ENCODE results near the gene ALOXE3. TPM values are rescaled to one million over a fixed set of nuclear protein-coding genes. Genes with fewer than 3 reads are reported as not detected.
A peak's percentile ranks its signal among the peaks of the same experiment; 100 is the strongest.
"Not testable (repeated sequence)": the region's sequence is repeated elsewhere in the genome, so short reads cannot be mapped to it uniquely, and the experiment has no call there.

Gene ALOXE3
- total RNA-seq, 4 donors from 2014 or later = not detected

- in situ Hi-C loops (cut with MboI; ENCODE audit: low sequenced_read_pairs in 4 of 4) (no loop called here), intact Hi-C loops (cut with DNase I; ENCODE audit: low total_unique reads) (loop anchor here (5.0 kb wide), 1 partner anchor 53 kb away; the partner anchor contains the start of gene ALOXE3)
- peaks cover 8% of the 10 kb centered on the region in 2 donors for H3K4me1 ChIP-seq
- no peak overlapping the region for H3K4me3 ChIP-seq
- H3K9me3 ChIP-seq = no peaks in the 10 kb centered on the region
- peaks cover 40 to 52% (median 44%) of the 10 kb centered on the region in 3 donors for H3K27me3 ChIP-seq
- DNase-seq (no peak), ATAC-seq (no peak)
- no peaks in the 10 kb centered on the region for H3K36me3 ChIP-seq
- no peak for TF ChIP-seq POLR2A (IDR thresholded peaks at IDR 0.05)
- no peak for TF ChIP-seq CTCF (IDR thresholded peaks at IDR 0.05 in 4 of 5, conservative IDR thresholded peaks at IDR 0.05 in 1 of 5)
- H3K27ac ChIP-seq = no peak overlapping the region
Observed at GRCh38 chr17:8063761-8064534, 54.4 kb downstream of the ALOXE3 start.

DNA sequence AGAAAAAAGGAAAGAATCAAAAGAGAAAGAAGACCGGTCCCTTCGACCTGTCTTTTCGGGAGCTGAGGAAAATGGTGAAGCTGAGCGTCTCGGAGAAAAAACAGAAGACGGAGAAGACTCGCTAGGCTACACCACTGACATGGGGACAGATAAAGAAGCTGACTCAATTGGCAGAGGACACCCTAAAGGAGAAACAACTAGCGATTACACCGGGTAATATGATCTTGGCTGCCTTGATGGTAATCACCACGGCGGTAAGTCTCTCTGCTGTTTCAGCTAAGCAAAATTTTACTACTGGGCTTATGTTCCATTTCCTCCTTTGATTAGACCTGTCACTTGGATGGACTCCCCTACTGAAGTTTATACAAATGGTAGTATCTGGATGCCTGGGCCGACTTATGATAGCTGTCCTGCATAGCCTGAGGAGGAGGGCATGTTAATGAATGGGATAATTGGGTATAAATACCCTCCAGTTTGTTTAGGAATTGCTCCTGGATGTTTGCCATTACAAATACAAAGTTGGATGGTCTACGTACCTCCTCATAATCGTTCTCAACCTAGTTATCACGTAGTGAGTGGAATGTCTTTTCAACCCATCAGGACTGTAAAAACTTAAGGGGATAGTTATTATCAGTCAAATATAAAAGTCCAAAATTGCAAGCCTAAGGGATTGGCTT, 55.4 kb downstream of the ALOXE3 start:
- Histone ChIP-seq H3K36me3 (no peaks in the 10 kb centered on the region), H3K4me3 (peak overlapping the region in 3 of 4 donors; percentile 0 to 22 (median 6)), H3K4me1 (peaks cover 8% of the 10 kb centered on the region in 2 donors), H3K27ac (no peak overlapping the region), H3K27me3 (peaks cover 44 to 62% (median 49%) of the 10 kb centered on the region in 3 donors), H3K9me3 (no peaks in the 10 kb centered on the region)
- DNase-seq (no peak), ATAC-seq (peak; percentile 71 to 84)
- intact Hi-C loops (cut with DNase I; ENCODE audit: low total_unique reads) = loop anchor here (5.0 kb wide), 1 partner anchor 54 kb away; the partner anchor contains the start of gene ALOXE3
- TF ChIP-seq POLR2A (IDR thresholded peaks at IDR 0.05) = no peak
- in situ Hi-C loops (cut with MboI; ENCODE audit: low sequenced_read_pairs in 4 of 4) = no loop called here

GRCh38 chr17:8062435-8062806, 55.9 kb downstream of the ALOXE3 start:
- in situ Hi-C loops (cut with MboI; ENCODE audit: low sequenced_read_pairs in 4 of 4) = no loop called here
- Histone ChIP-seq H3K9me3 (no peaks in the 10 kb centered on the region), H3K36me3 (no peaks in the 10 kb centered on the region), H3K27ac (no peak overlapping the region), H3K4me1 (peaks cover 8% of the 10 kb centered on the region in 2 donors), H3K27me3 (peaks cover 44 to 63% (median 50%) of the 10 kb centered on the region in 3 donors), H3K4me3 (peak overlapping the region in 3 of 4 donors; percentile 0 to 22 (median 6))
- TF ChIP-seq POLR2A (IDR thresholded peaks at IDR 0.05) = no peak
- no peak for TF ChIP-seq CTCF (IDR thresholded peaks at IDR 0.05 in 4 of 5, conservative IDR thresholded peaks at IDR 0.05 in 1 of 5)
- intact Hi-C loops (cut with DNase I; ENCODE audit: low total_unique reads) = loop anchor here (5.0 kb wide), 1 partner anchor 55 kb away; the partner anchor contains the start of gene ALOXE3
- DNase-seq = no peak
- no peak for ATAC-seq

- H3K9me3 ChIP-seq; ATAC-seq; DNase-seq; H3K36me3 ChIP-seq; H3K4me1 ChIP-seq; H3K4me3 ChIP-seq; H3K27ac ChIP-seq; in situ Hi-C loops (cut with MboI; ENCODE audit: low sequenced_read_pairs in 4 of 4): not testable (repeated sequence)
- H3K27me3 ChIP-seq = peaks cover 44 to 63% (median 50%) of the 10 kb centered on the region in 3 donors
- intact Hi-C loops (cut with DNase I; ENCODE audit: low total_unique reads) = loop anchor here (2.0 to 5.0 kb wide), 2 partner anchors 17 to 55 kb away; partner anchors contain the start of gene ALOXE3
Observed at GRCh38 chr17:8061851-8062250, 56.5 kb downstream of the ALOXE3 start.

GRCh38 chr17:8060274-8060673, 58.0 kb downstream of the ALOXE3 start:
- Histone ChIP-seq H3K36me3 (no peaks in the 10 kb centered on the region), H3K27ac (no peak overlapping the region), H3K9me3 (no peaks in the 10 kb centered on the region), H3K4me1 (peaks cover 8% of the 10 kb centered on the region in 2 donors), H3K4me3 (no peak overlapping the region), H3K27me3 (peaks cover 44 to 63% (median 50%) of the 10 kb centered on the region in 3 donors)
- DNase-seq (peak in 1 of 2 donors; percentile 25), ATAC-seq (peak in 1 of 2 donors; percentile 73)
- TF ChIP-seq POLR2A (IDR thresholded peaks at IDR 0.05) = no peak
- TF ChIP-seq CTCF (IDR thresholded peaks at IDR 0.05 in 4 of 5, conservative IDR thresholded peaks at IDR 0.05 in 1 of 5) = peak; percentile 55 to 78 (median 73)
- intact Hi-C loops (cut with DNase I; ENCODE audit: low total_unique reads) = loop anchor here (2.0 to 5.0 kb wide), 2 partner anchors 19 to 57 kb away; partner anchors contain the start of gene ALOXE3
- in situ Hi-C loops (cut with MboI; ENCODE audit: low sequenced_read_pairs in 4 of 4) = no loop called here
